HG02678 (cell line): Measurements from ENCODE around the gene PTBP3.

Source experiments
- ATAC-seq: cut with Tn5 transposase; IDR thresholded peaks from one replicate; pipeline ENCODE4 v1.9.1; 2021; ENCODE audit warnings: mild to moderate bottlenecking, moderate library complexity; ENCODE audit not compliant: unreplicated experiment

Gene PTBP3

GRCh38 chr9:112173489-112174221 lies 159.8 kb downstream of the PTBP3 start:
- no peak for ATAC-seq

DNA sequence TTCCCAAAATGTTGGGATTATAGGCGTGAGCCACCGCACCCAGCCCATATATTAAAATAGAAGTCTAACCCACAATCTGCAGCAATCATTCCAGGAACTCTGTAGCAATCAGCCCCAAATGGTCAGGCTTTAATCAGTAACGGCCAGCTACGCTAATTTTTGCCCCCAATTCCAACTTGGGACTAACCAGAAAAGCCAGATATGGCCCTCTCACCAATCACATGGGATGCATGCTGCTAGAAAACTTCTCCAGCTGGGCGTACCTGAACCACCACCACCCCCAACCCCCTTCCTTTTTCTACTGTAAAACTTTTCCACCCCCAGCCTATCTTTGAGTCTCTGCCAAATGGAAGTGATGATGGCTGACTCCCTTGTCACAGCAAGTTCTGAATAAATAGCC lies 162.5 kb downstream of the PTBP3 start:
- no peak for ATAC-seq

- ATAC-seq: no peak
Measured at GRCh38 chr9:112170235-112170634, 163.2 kb downstream of the PTBP3 start.

- ATAC-seq: no peak
Measured at GRCh38 chr9:112169368-112169767, 164.1 kb downstream of the PTBP3 start.

GRCh38 chr9:112168197-112168596 lies 165.2 kb downstream of the PTBP3 start:
- ATAC-seq: no peak
